Neural crest cell (in vitro differentiated cells): ENCODE data around the gene CASQ2. TPM values are rescaled to one million over a fixed set of nuclear protein-coding genes. Genes with fewer than 3 reads are reported as not detected.

Experiments used
- DNase-seq: peaks from one replicate; pipeline ENCODE4 v3.0.0; 2021; ENCODE audit warnings: low read depth, mixed read lengths, low spot score
- H3K27ac Mint-ChIP-seq: one replicate; pipeline ENCODE4 v1.8.0; 2021; ENCODE audit warnings: mild to moderate bottlenecking, mixed read lengths; ENCODE audit not compliant: unreplicated experiment
- H3K27me3 Mint-ChIP-seq: 2 replicates; pipeline ENCODE4 v1.8.0; 2021; ENCODE audit warnings: low read depth, mild to moderate bottlenecking, mixed read lengths
- H3K36me3 Mint-ChIP-seq: 2 replicates; pipeline ENCODE4 v1.8.0; 2021; ENCODE audit warnings: low read depth, mild to moderate bottlenecking, mixed read lengths
- H3K4me1 Mint-ChIP-seq: 2 replicates; pipeline ENCODE4 v1.8.0; 2021; ENCODE audit warnings: mixed read lengths
- H3K4me3 Mint-ChIP-seq: one replicate; pipeline ENCODE4 v1.8.0; 2021; ENCODE audit warnings: mild to moderate bottlenecking, mixed read lengths
- H3K9me3 Mint-ChIP-seq: 2 replicates; pipeline ENCODE4 v1.8.0; 2021; ENCODE audit warnings: mixed read lengths
- long read RNA-seq: library from polyadenylated mRNA; unstranded; transcript quantifications from one replicate; pipeline ENCODE4 v2.0.0, GENCODE V29; 2020
- total RNA-seq: library from RNA; stranded (reverse); gene quantifications from 2 replicates; pipeline ENCODE4 v1.2.1, GENCODE V29; 2021
- TF ChIP-seq, protein P1 (sequence below): fragments of 200-600 bp; sonication (generic); conservative IDR thresholded peaks from 2 replicates; pipeline ENCODE4 v1.5.0; 2021; ENCODE audit warnings: antibody characterized with exemption, mild to moderate bottlenecking

The CASQ2 gene
- total RNA-seq, result 0.11 and 0.12 TPM in 2 replicates
- long read RNA-seq, partial matches to known transcripts, result 0 of 1 reads
- long read RNA-seq, other reads (novel, unspliced or antisense), result 1 of 1 reads

DNA sequence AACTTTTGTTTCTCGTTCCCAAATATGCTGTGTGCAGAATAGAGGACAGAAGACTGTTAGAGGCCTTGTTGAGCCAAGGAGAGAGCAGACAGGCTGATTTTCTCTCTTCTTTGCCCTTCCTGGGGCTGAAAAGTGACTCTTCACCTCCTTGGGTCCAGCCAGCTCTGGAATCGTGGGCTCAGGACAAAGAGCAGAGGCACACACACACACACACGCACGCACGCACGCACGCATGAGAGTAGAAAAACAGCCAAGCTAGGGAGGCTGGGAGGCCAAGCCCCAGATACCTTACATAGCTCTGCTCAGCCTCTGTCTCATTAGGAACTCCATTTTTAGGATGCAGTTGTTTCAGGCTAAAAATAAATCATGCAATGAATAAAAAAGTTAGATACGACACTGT, at the start of gene CASQ2:
Gene CASQ2, minus strand, starts transcription at position 166 of the 400 bp plus-strand sequence. CDS start 173 bp downstream, outside the sequence.
- Mint-ChIP-seq H3K36me3 (no peaks in the 10 kb centered on the region), H3K27me3 (peaks cover 2% of the 10 kb centered on the region), H3K27ac (no peak within 1 kb of the TSS), H3K4me1 (peaks cover 18% of the 10 kb centered on the region), H3K9me3 (no peaks in the 10 kb centered on the region), H3K4me3 (no peak within 1 kb of the TSS)
- TF ChIP-seq, protein P1, sequence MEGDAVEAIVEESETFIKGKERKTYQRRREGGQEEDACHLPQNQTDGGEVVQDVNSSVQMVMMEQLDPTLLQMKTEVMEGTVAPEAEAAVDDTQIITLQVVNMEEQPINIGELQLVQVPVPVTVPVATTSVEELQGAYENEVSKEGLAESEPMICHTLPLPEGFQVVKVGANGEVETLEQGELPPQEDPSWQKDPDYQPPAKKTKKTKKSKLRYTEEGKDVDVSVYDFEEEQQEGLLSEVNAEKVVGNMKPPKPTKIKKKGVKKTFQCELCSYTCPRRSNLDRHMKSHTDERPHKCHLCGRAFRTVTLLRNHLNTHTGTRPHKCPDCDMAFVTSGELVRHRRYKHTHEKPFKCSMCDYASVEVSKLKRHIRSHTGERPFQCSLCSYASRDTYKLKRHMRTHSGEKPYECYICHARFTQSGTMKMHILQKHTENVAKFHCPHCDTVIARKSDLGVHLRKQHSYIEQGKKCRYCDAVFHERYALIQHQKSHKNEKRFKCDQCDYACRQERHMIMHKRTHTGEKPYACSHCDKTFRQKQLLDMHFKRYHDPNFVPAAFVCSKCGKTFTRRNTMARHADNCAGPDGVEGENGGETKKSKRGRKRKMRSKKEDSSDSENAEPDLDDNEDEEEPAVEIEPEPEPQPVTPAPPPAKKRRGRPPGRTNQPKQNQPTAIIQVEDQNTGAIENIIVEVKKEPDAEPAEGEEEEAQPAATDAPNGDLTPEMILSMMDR, result no peak
- DNase-seq, result no peak

DNA sequence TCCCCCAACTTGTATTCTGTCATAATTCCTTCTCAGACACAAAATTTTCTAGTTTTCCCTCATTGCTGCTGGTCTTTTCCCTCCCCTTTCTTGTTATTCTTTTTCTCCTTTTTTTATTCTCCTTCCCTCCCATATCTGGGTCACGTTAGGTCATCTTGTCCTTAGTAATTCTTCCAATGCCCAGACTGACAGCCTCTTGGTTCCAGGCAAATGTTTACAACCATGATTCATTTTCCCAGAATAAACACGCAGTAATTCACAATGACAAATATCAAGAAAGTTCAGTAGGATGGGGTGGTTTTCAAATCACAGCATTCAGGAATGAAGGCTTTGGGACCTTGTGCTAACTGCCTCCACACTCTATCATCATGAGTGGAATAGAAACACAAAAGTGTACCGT, 47.2 kb upstream of the CASQ2 start:
- TF ChIP-seq, protein P1, result no peak
- Mint-ChIP-seq H3K4me3 (no peak overlapping the region), H3K27ac (no peak overlapping the region), H3K27me3 (no peaks in the 10 kb centered on the region), H3K9me3 (no peaks in the 10 kb centered on the region), H3K36me3 (no peaks in the 10 kb centered on the region), H3K4me1 (no peaks in the 10 kb centered on the region)
- no peak for DNase-seq

DNA sequence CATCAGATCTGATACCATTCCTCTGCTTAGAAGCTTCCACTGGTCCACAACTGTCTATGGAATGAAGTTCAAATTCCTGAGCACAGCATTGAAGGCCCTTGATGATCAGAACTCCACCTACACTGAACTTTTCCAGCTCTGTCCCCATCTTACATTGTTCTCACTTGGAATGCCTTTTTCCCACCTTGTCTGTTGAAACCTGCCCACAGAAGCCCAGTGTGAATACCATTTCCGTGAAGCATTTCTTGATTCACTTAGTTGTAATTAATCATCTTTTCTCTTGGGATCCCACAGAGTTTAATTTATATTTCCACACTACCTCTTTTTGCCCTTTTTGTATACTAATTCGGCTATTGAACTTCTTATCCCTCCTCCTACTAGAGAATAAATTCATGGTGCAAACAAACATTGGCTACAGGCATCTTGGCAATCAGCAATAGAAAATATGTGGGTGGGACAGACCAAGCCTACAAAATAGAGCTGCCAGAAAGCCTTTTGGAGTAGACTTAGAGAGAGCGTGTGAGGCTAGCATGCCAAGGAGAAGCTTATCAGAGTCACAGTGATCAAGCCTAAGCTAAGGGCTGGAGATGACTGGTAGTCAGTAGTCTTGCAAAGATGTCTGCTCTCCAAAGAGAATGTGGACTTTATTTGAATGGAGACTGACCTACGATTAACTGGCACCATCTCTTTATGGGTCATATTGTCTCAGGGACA, 46.3 kb upstream of the CASQ2 start:
- TF ChIP-seq, protein P1, result no peak

DNA sequence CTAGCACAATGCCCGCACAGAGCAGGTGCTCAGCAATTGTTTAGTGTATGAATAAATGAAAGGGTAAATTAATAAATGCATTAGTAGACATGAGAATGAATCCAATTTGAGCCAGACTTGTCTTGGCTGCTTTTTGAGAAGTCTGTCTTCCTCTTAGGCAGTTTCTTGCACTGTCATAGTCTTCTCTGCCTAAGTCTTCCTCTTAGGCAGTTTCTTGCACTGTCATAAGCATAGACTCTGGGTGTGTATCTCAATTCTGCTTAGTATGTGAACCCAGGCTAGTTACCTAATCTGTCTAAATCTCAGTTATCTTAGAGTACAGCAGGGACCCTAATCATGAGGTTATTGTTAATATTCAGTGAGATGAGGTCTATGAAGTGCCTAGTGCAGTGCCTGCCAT, 45.2 kb upstream of the CASQ2 start:
- no peak for DNase-seq
- H3K27me3 Mint-ChIP-seq, result no peaks in the 10 kb centered on the region
- no peaks in the 10 kb centered on the region for H3K9me3 Mint-ChIP-seq
- H3K27ac Mint-ChIP-seq, result no peak overlapping the region
- H3K4me3 Mint-ChIP-seq, result no peak overlapping the region
- TF ChIP-seq, protein P1, result no peak
- no peaks in the 10 kb centered on the region for H3K4me1 Mint-ChIP-seq
- H3K36me3 Mint-ChIP-seq, result no peaks in the 10 kb centered on the region

More for the DNA sequence above, 46.3 kb upstream of the CASQ2 start:
- Mint-ChIP-seq H3K36me3 (no peaks in the 10 kb centered on the region), H3K27me3 (no peaks in the 10 kb centered on the region), H3K4me1 (no peaks in the 10 kb centered on the region), H3K9me3 (no peaks in the 10 kb centered on the region), H3K4me3 (no peak overlapping the region), H3K27ac (no peak overlapping the region)
- no peak for DNase-seq

DNA sequence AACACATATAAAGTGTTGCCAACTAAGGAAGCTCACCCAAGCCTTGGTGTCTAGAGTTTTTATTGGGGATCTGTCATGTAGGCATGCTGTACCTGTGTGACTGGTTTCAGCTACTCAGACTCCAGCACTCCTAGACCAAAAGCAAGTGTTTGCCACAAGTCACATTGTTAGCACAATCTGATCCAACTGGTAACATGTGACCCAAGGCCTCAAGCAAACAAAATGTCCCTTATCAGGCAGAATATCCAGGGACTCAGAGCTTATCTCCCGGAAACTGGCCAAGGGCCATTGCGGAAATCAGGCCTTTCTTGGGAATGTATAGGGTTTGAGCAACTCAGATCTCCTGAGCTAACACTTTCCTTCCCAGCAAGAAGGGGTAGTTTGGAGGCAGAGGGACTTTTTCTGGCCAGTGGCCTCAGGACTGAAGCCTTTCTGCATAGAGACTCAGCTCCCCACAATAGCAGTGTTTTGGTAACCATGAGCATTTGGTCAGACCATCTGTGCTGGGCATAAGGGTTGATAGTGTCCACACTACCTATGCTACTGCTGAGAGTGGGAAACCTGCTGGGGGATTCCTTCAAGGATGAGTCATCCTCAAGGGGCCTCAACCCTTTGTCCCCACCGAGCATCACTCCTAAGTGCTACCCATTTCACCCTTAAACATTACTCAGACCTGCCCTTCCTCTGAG, 42.8 kb upstream of the CASQ2 start:
- DNase-seq, result no peak
- Mint-ChIP-seq H3K4me3 (no peak overlapping the region), H3K27me3 (no peaks in the 10 kb centered on the region), H3K4me1 (peaks cover 5% of the 10 kb centered on the region), H3K27ac (no peak overlapping the region), H3K9me3 (no peaks in the 10 kb centered on the region), H3K36me3 (no peaks in the 10 kb centered on the region)
- TF ChIP-seq, protein P1, result no peak
